H1 (cell line): ENCODE data around the gene TXNRD2. TPM values are rescaled to one million over a fixed set of nuclear protein-coding genes. Genes with fewer than 3 reads are reported as not detected.

Experiments used
- CTCF ChIA-PET: fragments of 300-600 bp; sonication (Branson Sonifier 250); formaldehyde crosslinking; loops from one replicate; lab custom pipeline; 2021; ENCODE audit not compliant: partially characterized antibody; lab: Charles Lee
- POLR2A ChIA-PET: fragments of 300-600 bp; sonication (Branson Sonifier 250); formaldehyde crosslinking; loops from one replicate; lab custom pipeline; 2021; ENCODE audit warnings: inconsistent platforms; ENCODE audit not compliant: partially characterized antibody; lab: Charles Lee
- DNase-seq, 2 experiments: peaks; one replicate each; pipeline versions ENCODE4 v3.0.0 to v3.0.0-alpha.2; 2010 to 2022; ENCODE audit warnings: low spot score in 2 of 2, low read depth in 1 of 2, mixed read lengths in 1 of 2
- FAIRE-seq: peaks from 2 replicates; lab custom pipeline; 2011; peaks lifted over from hg19 to GRCh38; lab: Jason Lieb, UNC
- H2AFZ ChIP-seq: 2 replicates; pipeline ENCODE4 v1.8.1; 2012; ENCODE audit warnings: low read length, inconsistent platforms
- H2AK5ac ChIP-seq: 2 replicates; pipeline ENCODE4 v1.6.1; 2013; ENCODE audit warnings: low read depth, low read length
- H2BK120ac ChIP-seq: replicated peaks from 2 replicates; pipeline ENCODE3; 2013; ENCODE audit warnings: low read depth, low read length, inconsistent platforms
- H2BK12ac ChIP-seq: 2 replicates; pipeline ENCODE4 v1.6.1; 2013; ENCODE audit warnings: low read depth, low read length
- H2BK15ac ChIP-seq: 2 replicates; pipeline ENCODE4 v1.6.1; 2013; ENCODE audit warnings: low read length
- H2BK20ac ChIP-seq: 2 replicates; pipeline ENCODE4 v1.6.1; 2013; ENCODE audit warnings: low read length
- H2BK5ac ChIP-seq: 2 replicates; pipeline ENCODE4 v1.6.1; 2013; ENCODE audit warnings: low read depth, low read length
- H3K14ac ChIP-seq: 2 replicates; pipeline ENCODE4 v1.6.1; 2013; ENCODE audit warnings: inconsistent platforms; ENCODE audit not compliant: insufficient read length
- H3K18ac ChIP-seq: 2 replicates; pipeline ENCODE4 v1.6.1; 2013; ENCODE audit warnings: low read length; ENCODE audit errors: extremely low read depth
- H3K23ac ChIP-seq: 2 replicates; pipeline ENCODE4 v1.6.1; 2013; ENCODE audit warnings: inconsistent platforms; ENCODE audit not compliant: insufficient read length
- H3K23me2 ChIP-seq: 2 replicates; pipeline ENCODE4 v1.6.1; 2013; ENCODE audit warnings: low read depth, low read length
- H3K27ac ChIP-seq: 2 replicates; pipeline ENCODE4 v1.6.1; 2011; ENCODE audit warnings: low read depth, low read length, inconsistent platforms
- H3K27me3 ChIP-seq, 4 experiments: replicated peaks in 1 of 4; 1 replicate in 1 of 4; 2 replicates in 3 of 4; pipeline versions ENCODE4 v1.6.1 to v1.8.1; 2011 to 2013; ENCODE audit warnings: low read length in 3 of 4, mild to moderate bottlenecking in 3 of 4, inconsistent platforms in 2 of 4, mixed read lengths in 2 of 4, moderate library complexity in 1 of 4; ENCODE audit not compliant: control insufficient read depth in 3 of 4, insufficient read depth in 3 of 4; ENCODE audit errors: extremely low read depth in 1 of 4
- H3K36me3 ChIP-seq, 4 experiments: 2 replicates each; pipeline versions ENCODE4 v1.6.1 to v1.8.1; 2011 to 2013; ENCODE audit warnings: mild to moderate bottlenecking in 4 of 4, low read length in 3 of 4, moderate library complexity in 2 of 4, control low read depth in 1 of 4, inconsistent platforms in 1 of 4; ENCODE audit not compliant: insufficient read depth in 4 of 4, control insufficient read depth in 2 of 4
- H3K4ac ChIP-seq: replicated peaks from 2 replicates; pipeline ENCODE3; 2013; ENCODE audit warnings: low read length, low read depth, mixed read lengths, inconsistent platforms; ENCODE audit not compliant: insufficient read length
- H3K4me1 ChIP-seq, 4 experiments: replicated peaks in 1 of 4; 1 replicate in 1 of 4; 2 replicates in 3 of 4; pipeline versions ENCODE4 v1.6.1 to v1.8.1; 2011 to 2013; ENCODE audit warnings: low read length in 3 of 4, inconsistent platforms in 2 of 4, mixed read lengths in 1 of 4; ENCODE audit not compliant: insufficient read depth in 4 of 4, control insufficient read depth in 3 of 4
- H3K4me2 ChIP-seq, 2 experiments: 2 replicates each; pipeline versions ENCODE4 v1.6.1 to v1.8.1; 2011 to 2013; ENCODE audit warnings: low read depth in 2 of 2, low read length in 2 of 2, control low read depth in 1 of 2, inconsistent platforms in 1 of 2, mild to moderate bottlenecking in 1 of 2; ENCODE audit not compliant: insufficient read depth in 1 of 2
- H3K4me3 ChIP-seq, 4 experiments: fragments of 200-600, 300-600 bp in 1 of 4; sonication (generic), shearing (Covaris generic), sonication (Bioruptor Twin) in 1 of 4; 2 replicates each; pipeline versions ENCODE4 v1.5.1 to v1.8.1; 2011 to 2016; ENCODE audit warnings: low read length in 4 of 4, low read depth in 3 of 4, control low read depth in 2 of 4, inconsistent platforms in 2 of 4, mild to moderate bottlenecking in 2 of 4, mixed read lengths in 1 of 4, moderate library complexity in 1 of 4; ENCODE audit not compliant: insufficient read depth in 2 of 4; ENCODE audit errors: extremely low read depth in 1 of 4
- H3K56ac ChIP-seq: replicated peaks from 2 replicates; pipeline ENCODE3; 2013; ENCODE audit warnings: low read depth, mild to moderate bottlenecking, mixed read lengths, low read length, inconsistent platforms; ENCODE audit not compliant: insufficient read length
- H3K79me1 ChIP-seq: 2 replicates; pipeline ENCODE4 v1.6.1; 2013; ENCODE audit warnings: low read depth, low read length, control low read depth
- H3K79me2 ChIP-seq, 2 experiments: 2 replicates each; pipeline versions ENCODE4 v1.6.1 to v1.8.1; 2012 to 2013; ENCODE audit warnings: low read length in 2 of 2, mild to moderate bottlenecking in 2 of 2, inconsistent platforms in 1 of 2; ENCODE audit not compliant: insufficient read depth in 2 of 2, control insufficient read depth in 1 of 2
- H3K9ac ChIP-seq, 4 experiments: replicated peaks in 1 of 4; 1 replicate in 1 of 4; 2 replicates in 3 of 4; pipeline versions ENCODE4 v1.6.1 to v1.8.1; 2011 to 2013; ENCODE audit warnings: low read depth in 3 of 4, low read length in 3 of 4, control low read depth in 2 of 4, mild to moderate bottlenecking in 2 of 4, moderate library complexity in 2 of 4, inconsistent platforms in 1 of 4; ENCODE audit errors: extremely low read depth in 1 of 4
- H3K9me3 ChIP-seq, 2 experiments: 2 replicates each; pipeline versions ENCODE4 v1.6.1 to v1.8.1; 2012 to 2013; ENCODE audit warnings: mild to moderate bottlenecking in 2 of 2, moderate library complexity in 2 of 2, control low read depth in 1 of 2, inconsistent platforms in 1 of 2, low read depth in 1 of 2, low read length in 1 of 2, mixed read lengths in 1 of 2; ENCODE audit not compliant: insufficient read depth in 2 of 2
- H4K20me1 ChIP-seq, 2 experiments: replicated peaks in 1 of 2; 2 replicates each; pipeline versions ENCODE3 to v1.8.1; 2011 to 2013; ENCODE audit warnings: inconsistent platforms in 2 of 2, low read length in 2 of 2, mild to moderate bottlenecking in 1 of 2; ENCODE audit not compliant: insufficient read depth in 2 of 2, control insufficient read depth in 1 of 2
- H4K5ac ChIP-seq: 2 replicates; pipeline ENCODE4 v1.6.1; 2013; ENCODE audit warnings: low read length, low read depth, mixed read lengths, inconsistent platforms; ENCODE audit not compliant: insufficient read length
- H4K8ac ChIP-seq: 2 replicates; pipeline ENCODE4 v1.8.0; 2013; ENCODE audit warnings: mild to moderate bottlenecking, moderate library complexity, low read length, inconsistent platforms; ENCODE audit not compliant: insufficient read depth; ENCODE audit errors: extremely low read depth
- H4K91ac ChIP-seq: replicated peaks from 2 replicates; pipeline ENCODE3; 2013; ENCODE audit warnings: low read length, mixed read lengths, inconsistent platforms; ENCODE audit not compliant: insufficient read length
- ASH2L ChIP-seq: fragments of 200-600, 300-600 bp; sonication (generic); IDR thresholded peaks from one replicate; pipeline ENCODE4 v1.7.1; 2017; ENCODE audit warnings: low read length
- BCL11A ChIP-seq, 2 experiments: IDR thresholded peaks; one replicate each; pipeline ENCODE4 v1.6.1; 2011; ENCODE audit warnings: low read depth in 2 of 2, low read length in 2 of 2, mild to moderate bottlenecking in 2 of 2
- CBX5 ChIP-seq: fragments of 300-800, 300-1000 bp; sonication (generic); IDR thresholded peaks from 2 replicates; pipeline ENCODE4 v1.7.1; 2016; ENCODE audit warnings: antibody characterized with exemption, low read length, low read depth
- EGR1 ChIP-seq: IDR thresholded peaks from 2 replicates; pipeline ENCODE4 v1.6.1; 2011; ENCODE audit warnings: low read depth, low read length, borderline replicate concordance
- GABPA ChIP-seq: IDR thresholded peaks from 2 replicates; pipeline ENCODE4 v1.6.1; 2011; ENCODE audit warnings: mild to moderate bottlenecking, low read length, moderate library complexity, borderline replicate concordance; ENCODE audit not compliant: insufficient read depth
- GTF2F1 ChIP-seq: IDR thresholded peaks from 2 replicates; pipeline ENCODE4 v1.6.1; 2012; ENCODE audit warnings: low read depth, low read length, improper control_type of control experiment, borderline replicate concordance
- HDAC2 ChIP-seq, 2 experiments: fragments of 300-600 bp in 1 of 2; sonication (generic) in 1 of 2; IDR thresholded peaks; 2 replicates each; pipeline ENCODE4 v1.6.1; 2011 to 2012; ENCODE audit warnings: low read depth in 2 of 2, low read length in 2 of 2, mild to moderate bottlenecking in 2 of 2, moderate library complexity in 2 of 2, borderline replicate concordance in 1 of 2, inconsistent platforms in 1 of 2
- NANOG ChIP-seq: IDR thresholded peaks from 2 replicates; pipeline ENCODE4 v1.6.1; 2011; ENCODE audit warnings: low read length, low read depth, mild to moderate bottlenecking, inconsistent platforms; ENCODE audit not compliant: insufficient read depth, poor library complexity, severe bottlenecking
- NRF1 ChIP-seq: IDR thresholded peaks from 2 replicates; pipeline ENCODE4 v1.6.1; 2011; ENCODE audit warnings: mild to moderate bottlenecking, low read depth, low read length, improper control_type of control experiment
- POU5F1 ChIP-seq: IDR thresholded peaks from 2 replicates; pipeline ENCODE4 v1.6.1; 2011; ENCODE audit warnings: low read depth, mild to moderate bottlenecking, low read length, moderate library complexity
- SRF ChIP-seq: IDR thresholded peaks from 2 replicates; pipeline ENCODE4 v1.6.1; 2011; ENCODE audit warnings: mild to moderate bottlenecking, low read depth, low read length, moderate library complexity
- WGBS, 2 experiments: shearing (Covaris generic) in 1 of 2; methylation state at CpG; one replicate each; pipeline versions ENCODE4 v1.1.6 to v1.1.7; 2013 to 2015; ENCODE audit warnings: low lambda C conversion rate in 2 of 2, mixed read lengths in 2 of 2, inconsistent platforms in 1 of 2, low coverage in 1 of 2, missing lambda C conversion rate in 1 of 2; ENCODE audit not compliant: insufficient replicate concordance in 2 of 2, insufficient coverage in 1 of 2, insufficient read length in 1 of 2; ENCODE audit errors: extremely low coverage in 1 of 2, missing lambda C conversion rate in 1 of 2; 5-methylcytosine and 5-hydroxymethylcytosine counted together
- polyA plus RNA-seq, 7 experiments: library from polyadenylated mRNA; depleted of rRNA in 3 of 7; stranded (reverse) in 5 of 7; unstranded in 2 of 7; fragments of >200 nt in 5 of 7; fragments of 200-250 nt in 2 of 7; gene quantifications; 1 replicate in 5 of 7; 2 replicates in 1 of 7; 4 replicates in 1 of 7; pipeline versions ENCODE4 v1.2.1 to v1.2.3, GENCODE V29; 2011 to 2013; ENCODE audit warnings: missing spikeins in 2 of 7, mixed read lengths in 2 of 7
- total RNA-seq: library from RNA; stranded (reverse); fragmentation: NEBNext Ultra II Directional; extraction: Animal tissue kit (Norgen Biotek cat#: 25700); gene quantifications from 2 replicates; pipeline ENCODE4 v1.2.1, GENCODE V29; 2021
- TF ChIP-seq, protein P1 (sequence below): IDR thresholded peaks from 2 replicates; pipeline ENCODE4 v1.6.1; 2011; ENCODE audit warnings: low read depth, mild to moderate bottlenecking, low read length; ENCODE audit not compliant: insufficient read depth

The TXNRD2 gene
- total and polyA plus RNA-seq, 2 of the 8 experiments (the other 6 are each of a cell fraction or from before 2014, with no cell fraction given), result 14.8 to 21.9 TPM

DNA sequence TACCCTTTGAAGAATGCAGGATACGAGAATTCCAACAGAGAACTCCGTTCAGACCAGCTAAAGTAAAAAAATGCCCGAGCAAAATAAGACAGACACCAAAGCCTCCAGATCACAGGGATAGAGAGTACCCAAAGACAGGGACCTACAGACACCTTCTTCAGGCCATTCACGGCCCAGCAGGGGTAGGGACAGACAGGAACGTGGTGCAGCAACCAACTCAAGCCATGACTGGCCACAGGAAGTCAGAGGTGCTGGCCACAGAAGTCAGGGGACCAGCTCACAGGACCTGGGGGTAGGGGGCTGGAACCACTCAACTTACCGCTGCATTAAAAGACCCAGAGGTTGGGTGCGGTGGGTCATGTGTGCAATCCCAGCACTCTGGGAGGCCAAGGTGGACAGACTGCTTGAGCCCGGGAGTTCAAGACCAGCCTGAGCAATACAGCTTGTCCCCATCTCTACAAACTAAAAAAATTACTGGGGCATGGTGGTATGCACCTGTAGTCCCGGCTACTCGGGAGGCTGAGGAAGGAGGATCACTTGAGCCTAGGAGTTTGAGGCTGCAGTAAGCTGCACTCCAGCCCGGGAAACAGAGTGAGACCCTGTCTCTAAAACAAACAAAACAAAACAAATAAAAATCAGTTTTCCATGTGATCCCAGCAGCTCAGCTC is 39.9 kb downstream of the TXNRD2 start:
- Histone ChIP-seq H3K4ac (no peak overlapping the region), H3K9me3 (no peaks in the 10 kb centered on the region), H3K27me3 (no peaks in the 10 kb centered on the region; a peak in 1 of 7 replicates), H2BK120ac (no peak overlapping the region), H3K9ac (no peak overlapping the region), H3K4me1 (peaks cover 5 to 12% (median 12%) of the 10 kb centered on the region in 4 experiments), H3K36me3 (no peaks in the 10 kb centered on the region), H3K79me2 (no peaks in the 10 kb centered on the region), H4K8ac (no peak overlapping the region), H2BK15ac (no peak overlapping the region), H4K5ac (no peak overlapping the region), H3K23ac (no peak overlapping the region), H2AK5ac (no peak overlapping the region), H3K23me2 (no peaks in the 10 kb centered on the region), H3K27ac (no peak overlapping the region), H3K14ac (no peak overlapping the region), H4K20me1 (no peaks in the 10 kb centered on the region), H2BK20ac (no peak overlapping the region), H3K4me2 (no peak overlapping the region), H3K4me3 (no peak overlapping the region), H2AFZ (no peak overlapping the region), H3K56ac (no peak overlapping the region), H4K91ac (no peak overlapping the region), H3K18ac (no peak overlapping the region), H2BK12ac (no peak overlapping the region), H2BK5ac (no peak overlapping the region), H3K79me1 (no peaks in the 10 kb centered on the region)
- FAIRE-seq (no peak), DNase-seq (no peak)
- 86% methylated on average over 11 of the region's 11 CpGs; no CpG with 5 or more reads in 1 of the 2 experiments for WGBS, 2 experiments
- POLR2A ChIA-PET, result interaction anchor here (1.7 to 2.0 kb wide), 2 partner anchors 21 to 46 kb away, joined by 3 to 9 read pairs; no protein-coding TSS in a partner anchor
- CTCF ChIA-PET, result interaction anchor here (0.8 to 10.1 kb wide), 15 partner anchors 11 to 222 kb away, joined by 3 to 69 read pairs (median 4); no protein-coding TSS in a partner anchor
- TF ChIP-seq GABPA (no peak), POU5F1 (no peak), HDAC2 (IDR thresholded peaks at IDR 0.05; ENCODE audit: borderline replicate concordance in 1 of 2, low read depth in 2 of 2, low read length in 2 of 2) (no peak), CBX5 (no peak), ASH2L (no peak), GTF2F1 (no peak), NRF1 (no peak), SRF (no peak), BCL11A (IDR thresholded peaks at IDR 0.05; ENCODE audit: low read depth in 2 of 2, low read length in 2 of 2) (no peak), NANOG (no peak), EGR1 (no peak)
- TF ChIP-seq, protein P1, sequence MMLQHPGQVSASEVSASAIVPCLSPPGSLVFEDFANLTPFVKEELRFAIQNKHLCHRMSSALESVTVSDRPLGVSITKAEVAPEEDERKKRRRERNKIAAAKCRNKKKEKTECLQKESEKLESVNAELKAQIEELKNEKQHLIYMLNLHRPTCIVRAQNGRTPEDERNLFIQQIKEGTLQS, result no peak
